Renal cortex interstitium (tissue), 11 donors: ENCODE measurements around the gene ORC3. TPM values are rescaled to one million over a fixed set of nuclear protein-coding genes. Genes with fewer than 3 reads are reported as not detected.

Experiments
- DNase-seq, 11 donors: peaks; one replicate each; pipeline ENCODE4 v3.0.0-alpha.2; 2013; ENCODE audit warnings: low read depth in 9 of 11, low spot score in 4 of 11; ENCODE audit errors: extremely low read depth in 1 of 11
- polyA plus RNA-seq, 3 donors: library from polyadenylated mRNA; unstranded; fragments of 120-200 nt; gene quantifications; one replicate each; pipeline ENCODE4 v1.2.1, GENCODE V29; 2013; ENCODE audit not compliant: insufficient read length in 3 of 3

ORC3 gene
- polyA plus RNA-seq, 3 donors = 36.4 to 46.5 (median 37.2) TPM

DNA sequence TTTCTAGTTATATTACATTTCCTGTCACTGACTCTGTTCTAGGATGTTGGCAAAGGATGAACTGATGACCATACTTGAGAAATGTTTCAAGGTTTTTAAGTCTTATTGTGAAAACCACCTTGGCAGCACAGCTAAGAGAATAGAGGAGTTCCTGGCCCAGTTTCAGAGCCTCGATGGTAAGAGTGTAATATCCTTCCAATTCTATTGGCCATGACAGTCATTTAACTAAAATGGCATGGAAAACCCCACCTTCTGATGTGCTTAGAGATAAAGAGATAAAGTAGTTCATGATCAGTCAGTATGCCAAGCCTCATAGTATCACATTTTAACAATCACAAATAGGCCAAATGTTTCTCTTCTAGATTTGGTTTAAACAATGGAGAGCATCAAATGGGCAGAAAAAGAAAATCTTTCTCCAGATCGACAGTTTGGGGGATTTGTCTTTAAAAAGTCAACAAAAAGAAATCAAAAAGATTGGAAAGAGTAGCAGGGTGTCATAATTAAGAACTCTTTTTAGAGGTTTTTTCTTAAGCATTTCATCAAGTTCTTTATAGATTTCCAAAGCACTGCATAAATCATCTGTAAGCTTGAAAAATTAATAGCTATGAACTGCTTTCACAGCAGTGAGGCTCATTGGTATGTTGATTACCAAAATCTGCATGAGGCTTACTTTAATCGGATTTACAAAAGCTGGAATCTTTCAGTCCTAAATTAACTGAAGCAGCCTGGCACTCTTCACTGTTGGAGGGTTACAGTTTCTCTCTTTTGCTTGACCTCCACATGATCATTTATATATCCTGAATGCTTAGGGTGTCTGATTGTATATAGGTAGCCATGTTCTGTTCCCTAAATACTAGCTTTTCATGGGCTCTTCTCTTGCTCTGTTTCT is 63.4 kb downstream of the ORC3 start:
- DNase-seq = no peak

DNA sequence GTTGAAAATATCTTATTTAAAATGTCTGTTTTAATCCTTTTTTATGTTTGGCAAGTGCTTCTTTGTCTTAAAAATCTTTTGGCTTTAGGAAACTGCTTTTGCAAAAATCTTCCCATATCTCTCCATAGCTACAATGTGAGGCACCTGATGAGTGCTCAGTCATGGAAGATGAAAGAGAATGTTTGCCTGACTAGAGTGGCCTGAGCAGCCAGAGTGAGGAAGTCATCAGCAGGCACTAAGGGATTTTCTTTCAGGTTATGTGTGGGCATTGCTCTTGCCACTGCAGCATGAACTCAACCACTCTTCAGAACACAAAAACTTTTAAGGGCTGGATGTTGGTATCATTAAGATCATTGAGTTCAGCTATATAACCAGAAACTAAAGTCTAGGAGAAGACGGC is 64.2 kb downstream of the ORC3 start:
- no peak for DNase-seq

DNA sequence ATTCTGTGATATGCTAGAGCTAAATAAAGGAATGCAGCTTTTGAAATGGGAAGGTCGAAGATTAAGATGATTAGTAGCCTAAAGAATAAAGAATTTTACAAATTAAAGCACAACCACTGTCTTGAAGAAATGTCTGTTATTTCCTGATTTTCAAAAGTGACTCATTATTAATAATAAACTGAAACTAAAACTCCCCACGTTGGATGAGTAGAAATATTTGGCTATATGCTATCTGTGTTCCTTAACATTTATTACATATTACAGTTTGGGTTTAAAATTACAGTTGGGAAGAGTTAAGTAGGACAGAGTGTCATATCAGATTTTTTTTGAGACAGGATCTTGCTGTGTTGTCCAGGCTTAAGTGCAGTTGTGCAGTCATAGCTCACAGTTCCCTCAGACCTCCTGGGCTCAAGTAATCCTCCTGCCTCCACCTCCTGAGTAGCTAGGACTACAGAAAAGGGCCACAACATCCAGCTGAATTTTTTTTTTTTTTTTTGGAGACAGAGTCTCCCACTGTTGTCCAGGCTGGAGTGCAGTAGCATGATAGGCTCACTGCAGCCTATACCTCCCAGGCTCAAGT is 65.0 kb downstream of the ORC3 start:
- DNase-seq = no peak

DNA sequence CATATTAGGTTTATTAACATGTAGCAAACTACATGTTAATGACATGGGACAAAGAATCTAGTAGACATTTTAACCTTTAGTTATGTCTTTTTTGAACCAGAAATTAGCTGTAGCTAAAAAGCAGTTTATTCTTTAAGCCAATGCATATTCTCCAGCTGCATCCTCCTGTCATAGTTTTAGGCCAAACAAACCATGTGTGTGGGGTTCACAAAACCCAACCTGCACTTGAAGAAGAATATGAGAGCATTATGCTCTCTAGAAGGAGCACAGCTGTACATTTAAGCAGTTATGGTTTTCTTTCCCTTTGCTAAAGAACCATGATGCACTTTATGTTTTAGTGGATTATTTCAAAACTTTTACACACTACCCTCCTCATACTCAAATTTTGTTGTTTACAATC is 65.9 kb downstream of the ORC3 start:
- peak in 1 of 11 donors; percentile 41 for DNase-seq

DNA sequence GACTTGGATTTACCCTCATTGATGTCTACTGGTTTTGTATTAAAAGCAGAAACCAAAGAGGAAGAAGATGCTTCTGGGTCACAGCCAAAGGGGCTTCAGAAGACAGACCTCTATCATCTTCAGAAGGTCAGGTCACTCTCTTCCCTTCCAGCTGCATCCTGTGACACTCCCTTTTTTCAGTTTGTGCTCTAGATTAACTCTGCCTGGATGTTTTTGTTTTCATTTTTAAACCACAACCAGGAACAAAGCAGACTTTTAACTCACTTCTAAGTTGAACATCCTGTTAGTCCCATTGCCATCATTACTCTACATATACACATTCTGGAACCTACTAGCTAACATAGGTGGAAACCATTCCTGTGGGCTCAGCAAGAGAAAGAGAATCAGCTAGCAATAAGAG is 66.9 kb downstream of the ORC3 start:
- DNase-seq = no peak

DNA sequence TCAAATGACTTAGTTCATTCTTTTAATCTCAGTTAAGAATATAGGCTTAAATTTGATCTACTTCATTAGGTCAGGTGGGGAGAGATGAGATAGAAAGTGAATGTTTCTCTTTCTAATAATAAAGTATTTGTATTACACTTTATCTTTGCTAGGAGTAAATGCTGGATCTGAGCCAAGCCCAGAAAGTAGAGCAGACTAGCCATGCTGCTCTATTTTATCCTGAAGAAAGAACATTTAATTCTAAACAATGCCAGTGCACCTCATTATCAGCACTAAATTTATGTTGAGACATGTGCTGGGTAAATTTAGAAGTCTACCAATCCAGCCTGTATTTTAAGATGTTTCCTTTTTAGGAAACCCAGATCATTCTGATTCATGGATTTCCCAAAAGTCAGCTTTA is 68.6 kb downstream of the ORC3 start:
- no peak for DNase-seq

DNA sequence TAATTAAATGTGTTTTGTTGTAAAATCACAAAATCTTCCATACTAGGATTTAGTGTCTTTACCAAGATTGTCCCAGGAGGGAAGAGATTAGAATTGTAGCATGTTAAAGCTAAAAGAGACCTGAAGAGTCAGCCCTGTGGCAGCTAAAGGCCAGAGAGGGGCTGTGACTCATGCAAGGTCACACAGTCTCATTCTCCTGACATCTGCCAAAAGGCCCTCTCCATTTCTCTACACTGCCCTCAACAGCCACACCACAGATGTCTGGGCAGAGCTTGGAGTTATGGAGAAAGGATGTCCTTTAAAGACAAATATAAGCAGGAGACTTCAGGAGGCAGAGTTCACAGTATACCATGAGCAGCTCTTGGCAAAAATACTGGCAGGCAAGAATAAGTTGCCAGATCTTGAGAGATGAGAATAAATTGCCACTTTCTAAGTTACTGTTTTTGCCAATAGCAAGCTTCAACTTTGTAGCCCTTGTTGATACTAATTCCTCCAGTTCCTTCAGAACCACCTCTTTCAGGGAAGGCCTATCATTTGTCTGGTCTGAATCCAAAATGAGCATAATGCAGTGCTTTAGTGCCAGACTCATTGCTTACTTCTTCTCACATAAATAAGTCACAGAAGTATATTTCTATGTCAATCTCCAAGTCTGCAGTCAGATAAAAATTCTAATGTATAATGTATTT is 70.4 kb downstream of the ORC3 start:
- no peak for DNase-seq

DNA sequence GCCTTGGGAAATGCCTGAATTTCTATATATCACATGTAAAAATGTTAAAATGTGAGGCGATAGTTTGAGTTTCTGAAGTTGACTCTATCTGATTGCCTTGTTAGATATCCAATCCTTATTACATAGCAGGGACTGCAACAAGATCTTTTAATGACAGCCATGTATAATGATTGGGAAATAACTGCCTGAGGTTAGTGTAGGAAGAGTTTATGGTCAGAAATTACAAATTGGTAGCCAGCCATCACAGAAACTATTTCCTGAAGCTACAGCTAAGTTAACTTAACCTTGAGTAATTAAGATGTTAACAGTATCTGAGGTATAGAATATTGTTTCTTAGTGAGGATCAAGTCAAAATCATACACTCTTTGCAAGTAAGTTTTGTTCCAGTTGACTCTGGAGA is 71.1 kb downstream of the ORC3 start:
- no peak for DNase-seq

DNA sequence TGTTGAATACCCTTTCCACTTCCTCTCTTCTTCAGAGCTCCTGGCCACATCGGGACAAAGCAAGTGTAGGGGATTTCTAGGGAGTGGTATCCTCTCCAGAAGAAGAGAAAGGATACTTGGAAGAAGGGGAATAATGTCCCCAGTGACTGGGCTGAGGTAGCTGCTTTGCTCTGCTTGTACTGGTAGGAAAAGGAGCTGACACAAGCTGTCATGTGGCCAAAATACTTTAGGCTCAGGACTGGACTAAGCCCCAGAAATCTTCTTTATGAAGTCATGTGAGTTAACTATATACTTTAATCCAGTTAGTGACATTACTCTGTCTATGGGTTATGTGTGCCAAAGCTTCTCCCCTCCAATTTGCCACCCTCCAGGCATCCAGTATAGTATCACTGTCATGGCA is 71.6 kb downstream of the ORC3 start:
- no peak for DNase-seq

DNA sequence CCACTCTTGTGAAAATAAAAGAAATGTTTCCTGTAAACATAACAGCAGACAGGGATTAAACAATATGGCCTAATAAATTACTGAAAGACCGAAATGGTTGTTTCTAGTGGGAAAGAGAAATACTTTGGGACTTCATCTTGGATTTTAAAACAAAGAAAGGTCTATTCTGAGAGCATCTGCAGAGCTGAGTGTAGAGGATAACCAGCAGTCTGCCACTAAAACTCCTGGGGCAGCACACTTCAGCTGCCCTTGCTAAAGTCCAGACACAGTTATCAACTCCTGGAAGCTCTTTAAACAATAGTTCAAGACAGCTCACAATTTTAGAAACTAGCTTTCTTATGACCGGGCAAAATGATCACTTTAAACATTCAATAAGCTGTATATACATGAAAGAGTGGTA is 73.5 kb downstream of the ORC3 start:
- DNase-seq = no peak

DNA sequence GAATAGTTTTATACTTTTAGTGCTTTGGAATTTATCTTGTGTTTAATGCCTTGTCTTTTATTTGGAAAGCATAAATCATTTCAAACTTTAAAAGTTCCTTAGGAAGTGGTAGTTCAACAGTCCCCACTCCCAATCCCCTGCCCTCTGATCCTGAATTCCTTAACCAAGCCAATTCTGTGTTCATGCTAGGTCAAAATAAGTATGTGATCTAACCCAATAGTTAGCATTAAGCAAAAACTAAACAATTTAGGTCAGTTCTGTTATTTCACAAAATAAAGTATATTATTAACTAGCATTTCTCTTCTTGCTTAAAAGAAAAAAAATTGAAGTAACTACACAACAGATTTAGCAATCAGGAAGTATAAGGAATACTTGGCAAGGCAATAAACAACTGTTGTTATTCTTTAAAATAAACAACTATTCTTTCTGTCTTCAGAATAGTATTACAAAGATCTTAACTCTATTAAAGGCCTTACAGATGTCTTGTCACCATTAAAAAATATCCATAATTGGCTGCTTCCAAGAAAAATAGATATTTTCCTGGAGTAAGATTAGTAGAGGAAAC is 75.1 kb downstream of the ORC3 start:
- DNase-seq = peak in 1 of 11 donors; percentile 31

DNA sequence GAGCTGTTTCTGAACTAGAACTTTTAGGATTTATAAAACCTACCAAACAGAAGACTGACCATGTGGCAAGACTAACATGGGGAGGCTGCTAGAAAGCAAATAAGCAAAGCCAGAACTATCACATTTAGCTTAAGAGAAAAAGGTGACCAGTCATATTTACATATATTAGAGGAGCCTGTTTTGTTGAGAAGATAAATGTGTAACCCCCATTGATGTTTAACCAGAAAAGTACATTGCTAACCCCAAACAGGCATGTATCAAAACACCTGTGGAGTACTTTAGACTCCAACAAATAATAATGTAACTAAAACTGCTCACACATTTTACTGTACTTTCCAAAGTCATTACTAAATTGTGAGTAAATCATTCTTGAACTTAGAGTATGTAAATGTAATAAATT is 77.1 kb downstream of the ORC3 start:
- peak in 1 of 11 donors; percentile 39 for DNase-seq

DNA sequence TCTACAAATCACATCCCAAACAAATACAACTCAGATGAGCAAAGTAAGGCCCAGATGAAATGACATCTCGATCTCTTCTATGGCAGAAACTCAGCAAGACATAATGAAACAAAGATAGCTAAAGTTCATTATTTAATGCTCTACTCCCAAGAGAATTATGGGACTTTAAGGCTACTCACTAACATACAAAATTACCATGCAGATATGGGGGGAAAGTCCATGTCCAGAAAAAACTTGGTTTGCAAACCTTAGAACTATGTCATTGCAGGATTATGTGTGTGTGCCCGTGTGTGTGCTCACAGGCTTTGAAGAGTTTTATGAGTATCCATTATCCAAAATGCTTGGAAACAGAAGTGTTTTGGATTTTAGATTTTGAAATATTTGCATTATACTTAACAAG is 78.1 kb downstream of the ORC3 start:
- no peak for DNase-seq

DNA sequence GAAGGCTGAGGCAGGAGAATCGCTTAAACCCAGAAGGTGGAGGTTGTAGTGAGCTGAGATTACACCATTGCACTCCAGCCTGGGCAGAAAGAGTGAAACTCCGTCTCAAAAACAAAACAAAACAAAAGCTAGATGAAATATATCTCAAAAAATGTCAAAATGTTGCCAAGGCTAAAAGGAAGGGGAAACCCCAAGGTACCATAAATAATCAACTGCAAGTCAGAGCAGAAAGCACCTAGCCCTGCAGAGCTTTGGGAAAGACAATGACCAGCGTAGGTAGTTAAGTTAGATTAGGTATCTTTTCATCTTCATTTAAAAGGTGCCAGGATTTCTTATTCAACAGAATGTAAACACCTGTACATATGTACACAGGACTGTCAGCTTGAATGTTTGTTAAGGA is 79.1 kb downstream of the ORC3 start:
- DNase-seq = no peak

DNA sequence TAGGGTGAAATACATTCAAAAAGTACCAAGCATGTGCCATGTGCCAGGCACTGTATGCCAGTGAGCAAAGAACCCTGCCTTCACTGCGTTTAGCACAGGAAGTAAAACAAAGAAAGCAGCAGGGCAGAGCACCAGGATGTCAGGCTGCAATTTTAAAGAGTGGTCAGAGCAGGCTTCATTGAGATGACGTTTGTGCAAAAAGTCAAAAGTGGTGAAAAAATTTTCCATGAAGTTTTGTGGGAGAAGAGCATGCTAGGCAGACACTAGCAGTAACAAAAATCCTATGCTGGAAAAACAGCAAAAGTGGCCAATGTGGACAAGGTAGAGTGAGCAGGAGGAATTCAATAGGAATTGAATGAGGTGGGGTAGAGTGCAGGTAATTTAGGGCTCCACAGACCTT is 80.8 kb downstream of the ORC3 start:
- DNase-seq = peak in 1 of 11 donors; percentile 15

DNA sequence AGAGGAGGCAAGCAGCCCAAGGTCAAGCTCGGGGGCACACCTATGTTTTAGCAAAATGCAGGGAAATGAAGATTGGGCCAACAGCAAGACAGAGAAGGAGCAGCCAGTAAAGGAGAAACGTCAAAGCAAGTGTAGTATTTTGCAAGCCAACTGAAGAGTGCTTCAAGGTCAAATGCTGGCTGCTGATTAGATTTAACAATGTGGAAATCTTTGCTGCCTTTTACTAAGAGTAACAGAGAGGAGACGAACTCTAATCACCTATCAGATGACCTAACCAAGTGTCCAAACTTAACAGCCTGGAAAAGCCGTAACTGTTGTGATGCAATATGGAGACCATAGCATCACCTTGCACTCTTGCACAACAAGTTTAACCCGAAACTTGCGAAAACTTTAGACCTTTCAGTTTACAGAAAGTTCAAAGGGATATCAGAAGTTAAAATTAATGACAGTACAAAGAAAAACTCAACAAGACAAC is 81.7 kb downstream of the ORC3 start:
- DNase-seq = no peak

DNA sequence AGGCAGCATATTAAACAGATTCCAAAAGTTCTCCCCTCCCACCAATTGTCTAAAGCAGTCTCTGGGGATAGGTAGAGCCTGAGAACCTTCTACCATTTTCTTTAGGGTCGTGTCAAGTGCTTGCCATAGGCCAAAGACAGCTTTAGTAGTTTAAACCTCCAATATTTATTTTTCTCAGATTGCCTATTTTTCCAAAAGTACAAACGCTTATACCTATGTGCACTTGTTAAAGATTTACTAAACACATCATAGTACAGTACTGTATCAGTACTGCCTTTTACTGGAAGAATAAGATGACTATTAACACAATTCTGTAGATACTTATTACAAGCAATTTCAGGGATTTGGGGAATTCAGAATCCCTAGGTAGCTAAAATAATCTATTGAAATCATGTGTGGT is 82.7 kb downstream of the ORC3 start:
- no peak for DNase-seq

DNA sequence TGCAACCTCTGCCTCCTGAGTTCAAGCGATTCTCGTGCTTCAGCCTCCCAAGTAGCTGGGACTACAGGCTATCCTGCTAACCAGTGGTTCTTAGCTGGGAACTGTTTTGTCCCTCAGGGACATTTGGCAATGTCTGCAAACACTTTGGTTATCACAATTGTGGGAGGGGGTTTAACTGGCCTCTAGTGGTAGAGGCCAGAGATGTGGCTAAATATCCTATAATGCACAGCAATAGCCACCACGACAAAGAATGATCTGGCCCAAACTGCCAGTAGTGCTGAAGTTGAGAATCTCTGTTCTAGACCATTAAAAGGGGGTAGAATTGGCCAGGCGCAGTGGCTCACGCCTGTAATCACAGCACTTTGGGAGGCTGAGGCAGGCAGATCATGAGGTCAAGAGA is 83.3 kb downstream of the ORC3 start:
- DNase-seq = no peak

DNA sequence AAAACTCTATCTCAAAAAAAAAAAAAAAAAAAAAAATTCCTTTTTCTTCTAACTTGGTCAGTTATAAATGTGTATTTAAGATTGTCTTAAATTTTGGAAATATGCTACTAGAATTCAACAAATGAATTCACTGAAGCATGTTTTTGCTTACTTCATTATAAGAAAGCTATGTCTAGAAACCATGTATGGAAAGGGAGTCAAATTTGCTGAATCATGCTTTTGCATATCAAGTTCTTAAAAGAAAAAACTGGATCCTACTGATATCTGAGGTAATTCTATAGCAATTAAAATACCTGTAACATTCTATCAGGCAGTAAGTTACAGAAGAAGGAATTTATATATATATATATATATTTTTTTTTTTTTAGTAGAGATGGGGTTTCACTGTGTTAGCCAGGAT is 84.4 kb downstream of the ORC3 start:
- DNase-seq = no peak
